Duodenal mucosa (tissue), 2 donors: ENCODE measurements around the gene ARHGEF6.

Source experiments
- H3K27ac ChIP-seq: one replicate; pipeline ENCODE4 v1.7.0; 2013; ENCODE audit warnings: low read depth, low read length
- H3K27me3 ChIP-seq, 2 donors: one replicate each; pipeline ENCODE4 v1.7.0; 2013; ENCODE audit warnings: low read length in 2 of 2, control low read depth in 1 of 2; ENCODE audit not compliant: insufficient read depth in 2 of 2, control insufficient read depth in 1 of 2
- H3K36me3 ChIP-seq, 2 donors: one replicate each; pipeline ENCODE4 v1.7.0; 2013; ENCODE audit warnings: low read length in 2 of 2, control low read depth in 1 of 2; ENCODE audit not compliant: insufficient read depth in 2 of 2, control insufficient read depth in 1 of 2
- H3K4me1 ChIP-seq, 2 donors: one replicate each; pipeline ENCODE4 v1.7.0; 2013; ENCODE audit warnings: low read length in 2 of 2, control low read depth in 1 of 2; ENCODE audit not compliant: insufficient read depth in 2 of 2, control insufficient read depth in 1 of 2
- H3K4me3 ChIP-seq, 2 donors: one replicate each; pipeline ENCODE4 v1.7.0; 2013; ENCODE audit warnings: low read length in 2 of 2, low read depth in 1 of 2
- H3K9ac ChIP-seq, 2 donors: one replicate each; pipeline ENCODE4 v1.7.0; 2013; ENCODE audit warnings: low read length in 2 of 2, low read depth in 1 of 2
- H3K9me3 ChIP-seq, 2 donors: one replicate each; pipeline ENCODE4 v1.7.0; 2013; ENCODE audit warnings: low read length in 2 of 2, control low read depth in 1 of 2; ENCODE audit not compliant: control insufficient read depth in 1 of 2

ARHGEF6 gene

GRCh38 chrX:136752346-136752745 lies 28.4 kb downstream of the ARHGEF6 start:
- H3K4me3 ChIP-seq, result no peak overlapping the region
- H3K4me1 ChIP-seq, result peaks cover 0 to 5% of the 10 kb centered on the region in 2 donors
- no peaks in the 10 kb centered on the region for H3K36me3 ChIP-seq
- H3K27me3 ChIP-seq, result no peaks in the 10 kb centered on the region
- H3K9ac ChIP-seq, result no peak overlapping the region
- H3K9me3 ChIP-seq, result no peaks in the 10 kb centered on the region
- no peak overlapping the region for H3K27ac ChIP-seq

- no peak overlapping the region for H3K27ac ChIP-seq
- H3K27me3 ChIP-seq, result no peaks in the 10 kb centered on the region
- H3K4me3 ChIP-seq, result no peak overlapping the region
- H3K9me3 ChIP-seq, result no peaks in the 10 kb centered on the region
- H3K9ac ChIP-seq, result no peak overlapping the region
- peaks cover 0 to 5% of the 10 kb centered on the region in 2 donors for H3K4me1 ChIP-seq
- H3K36me3 ChIP-seq, result no peaks in the 10 kb centered on the region
These were observed 30.4 kb downstream of the ARHGEF6 start for GRCh38 chrX:136750364-136750763.

- H3K9ac ChIP-seq, result no peak overlapping the region
- no peak overlapping the region for H3K27ac ChIP-seq
- no peak overlapping the region for H3K4me3 ChIP-seq
- no peaks in the 10 kb centered on the region for H3K36me3 ChIP-seq
- H3K9me3 ChIP-seq, result no peaks in the 10 kb centered on the region
- peaks cover 5 to 9% of the 10 kb centered on the region in 2 donors for H3K4me1 ChIP-seq
- H3K27me3 ChIP-seq, result no peaks in the 10 kb centered on the region
These were observed 33.4 kb downstream of the ARHGEF6 start for GRCh38 chrX:136747003-136747986.

- no peak overlapping the region for H3K27ac ChIP-seq
- H3K9ac ChIP-seq, result no peak overlapping the region
These were observed 35.2 kb downstream of the ARHGEF6 start for GRCh38 chrX:136745215-136746173.

GRCh38 chrX:136742721-136743379 lies 37.9 kb downstream of the ARHGEF6 start:
- peaks cover 0 to 9% of the 10 kb centered on the region in 2 donors for H3K4me1 ChIP-seq
- no peaks in the 10 kb centered on the region for H3K9me3 ChIP-seq
- H3K4me3 ChIP-seq, result no peak overlapping the region
- no peak overlapping the region for H3K27ac ChIP-seq
- H3K27me3 ChIP-seq, result no peaks in the 10 kb centered on the region
- H3K36me3 ChIP-seq, result no peaks in the 10 kb centered on the region
- H3K9ac ChIP-seq, result no peak overlapping the region

More at GRCh38 chrX:136745215-136746173, 35.2 kb downstream of the ARHGEF6 start:
- no peaks in the 10 kb centered on the region for H3K36me3 ChIP-seq
- H3K4me3 ChIP-seq, result no peak overlapping the region
- peaks cover 5 to 9% of the 10 kb centered on the region in 2 donors for H3K4me1 ChIP-seq
- no peaks in the 10 kb centered on the region for H3K27me3 ChIP-seq
- no peaks in the 10 kb centered on the region for H3K9me3 ChIP-seq

- Histone ChIP-seq H3K4me1 (no peaks in the 10 kb centered on the region), H3K27ac (no peak overlapping the region), H3K9ac (no peak overlapping the region), H3K27me3 (no peaks in the 10 kb centered on the region), H3K9me3 (no peaks in the 10 kb centered on the region), H3K36me3 (no peaks in the 10 kb centered on the region), H3K4me3 (no peak overlapping the region)
These were observed 42.5 kb downstream of the ARHGEF6 start for GRCh38 chrX:136738049-136738729.

- no peaks in the 10 kb centered on the region for H3K27me3 ChIP-seq
- H3K4me1 ChIP-seq, result no peaks in the 10 kb centered on the region
- no peaks in the 10 kb centered on the region for H3K9me3 ChIP-seq
- no peak overlapping the region for H3K9ac ChIP-seq
- no peaks in the 10 kb centered on the region for H3K36me3 ChIP-seq
- no peak overlapping the region for H3K4me3 ChIP-seq
- H3K27ac ChIP-seq, result no peak overlapping the region
These were observed 44.0 kb downstream of the ARHGEF6 start for GRCh38 chrX:136736690-136737089.

GRCh38 chrX:136735601-136736000 lies 45.1 kb downstream of the ARHGEF6 start:
- H3K36me3 ChIP-seq, result no peaks in the 10 kb centered on the region
- no peak overlapping the region for H3K27ac ChIP-seq
- no peaks in the 10 kb centered on the region for H3K9me3 ChIP-seq
- H3K9ac ChIP-seq, result no peak overlapping the region
- no peak overlapping the region for H3K4me3 ChIP-seq
- no peaks in the 10 kb centered on the region for H3K27me3 ChIP-seq
- H3K4me1 ChIP-seq, result no peaks in the 10 kb centered on the region

- Histone ChIP-seq H3K9me3 (no peaks in the 10 kb centered on the region), H3K9ac (no peak overlapping the region), H3K36me3 (no peaks in the 10 kb centered on the region), H3K4me1 (no peaks in the 10 kb centered on the region), H3K27me3 (no peaks in the 10 kb centered on the region), H3K4me3 (no peak overlapping the region), H3K27ac (no peak overlapping the region)
These were observed 47.1 kb downstream of the ARHGEF6 start for GRCh38 chrX:136733613-136734012.
